Measurements from ENCODE around the gene CCSER1.
A peak's percentile ranks its signal among the peaks of the same experiment; 100 is the strongest.

The CCSER1 gene

GRCh38 chr4:90570615-90571014 lies 443.4 kb downstream of the CCSER1 start:
- H4K12ac ChIP-seq (ENCODE audit: low read depth, low read length) = no peak overlapping the region

GRCh38 chr4:90572996-90573395 lies 445.8 kb downstream of the CCSER1 start:
- no peaks in the 10 kb centered on the region for H3K27me3 ChIP-seq (ENCODE audit: insufficient read depth, low read length)
- H2BK120ac ChIP-seq (ENCODE audit: insufficient read depth, low read length, poor library complexity) = no peak overlapping the region
- no peak overlapping the region for H2AFZ ChIP-seq (ENCODE audit: insufficient read depth, low read length, poor library complexity)
- H4K12ac ChIP-seq (ENCODE audit: low read depth, low read length) = no peak overlapping the region
- no peak overlapping the region for H2BK5ac ChIP-seq (ENCODE audit: low read depth, low read length, poor library complexity)
- no peak overlapping the region for H3K9ac ChIP-seq (ENCODE audit: low read length)
- H3K4me3 ChIP-seq (ENCODE audit: low read depth, low read length) = no peak overlapping the region
- H3K4ac ChIP-seq (ENCODE audit: low read depth, low read length) = no peak overlapping the region
- H3K36me3 ChIP-seq (ENCODE audit: control insufficient read depth in 1 of 2, insufficient read depth in 2 of 2, low read length in 2 of 2) = no peaks in the 10 kb centered on the region
- no peak overlapping the region for H2BK12ac ChIP-seq (ENCODE audit: low read length)
- no peak overlapping the region for H3K23ac ChIP-seq (ENCODE audit: low read length)
- H3K27ac ChIP-seq (ENCODE audit: low read depth, low read length) = no peak overlapping the region
- no peaks in the 10 kb centered on the region for H3K4me1 ChIP-seq (ENCODE audit: control insufficient read depth in 1 of 2, insufficient read depth in 2 of 2, low read length in 2 of 2)
- no peak for DNase-seq
- H3K18ac ChIP-seq (ENCODE audit: low read length) = no peak overlapping the region
- no peak overlapping the region for H3K14ac ChIP-seq (ENCODE audit: low read length)
- no peak overlapping the region for H2AK5ac ChIP-seq (ENCODE audit: low read length)
- H3K9me3 ChIP-seq (ENCODE audit: insufficient read depth, low read depth, low read length) = no peaks in the 10 kb centered on the region
- WGBS (ENCODE audit: extremely low coverage, insufficient coverage, insufficient read length) = no CpG with 5 or more reads among the region's 2 CpGs
- H4K8ac ChIP-seq (ENCODE audit: low read depth, low read length) = no peak overlapping the region
- no peaks in the 10 kb centered on the region for H3K79me2 ChIP-seq (ENCODE audit: control insufficient read depth, insufficient read depth, low read length, poor library complexity)
- no peak overlapping the region for H4K91ac ChIP-seq (ENCODE audit: low read depth, low read length)
- no peaks in the 10 kb centered on the region for H3K79me1 ChIP-seq (ENCODE audit: low read length)
- H3K4me2 ChIP-seq (ENCODE audit: low read length) = no peak overlapping the region

More at GRCh38 chr4:90570615-90571014, 443.4 kb downstream of the CCSER1 start:
- no CpG with 5 or more reads among the region's 2 CpGs for WGBS (ENCODE audit: extremely low coverage, insufficient coverage, insufficient read length)
- Histone ChIP-seq H3K4me1 (ENCODE audit: control insufficient read depth in 1 of 2, insufficient read depth in 2 of 2, low read length in 2 of 2) (no peaks in the 10 kb centered on the region), H3K9me3 (ENCODE audit: insufficient read depth, low read depth, low read length) (no peaks in the 10 kb centered on the region), H2AK5ac (ENCODE audit: low read length) (no peak overlapping the region), H3K18ac (ENCODE audit: low read length) (no peak overlapping the region), H2BK12ac (ENCODE audit: low read length) (no peak overlapping the region), H2AFZ (ENCODE audit: insufficient read depth, low read length, poor library complexity) (no peak overlapping the region), H4K8ac (ENCODE audit: low read depth, low read length) (no peak overlapping the region), H3K79me2 (ENCODE audit: control insufficient read depth, insufficient read depth, low read length, poor library complexity) (no peaks in the 10 kb centered on the region), H4K91ac (ENCODE audit: low read depth, low read length) (no peak overlapping the region), H3K79me1 (ENCODE audit: low read length) (no peaks in the 10 kb centered on the region), H3K27me3 (ENCODE audit: insufficient read depth, low read length) (no peaks in the 10 kb centered on the region), H3K4me3 (ENCODE audit: low read depth, low read length) (no peak overlapping the region), H3K14ac (ENCODE audit: low read length) (no peak overlapping the region), H3K9ac (ENCODE audit: low read length) (no peak overlapping the region), H3K27ac (ENCODE audit: low read depth, low read length) (no peak overlapping the region), H3K4me2 (ENCODE audit: low read length) (no peak overlapping the region), H2BK5ac (ENCODE audit: low read depth, low read length, poor library complexity) (no peak overlapping the region), H2BK120ac (ENCODE audit: insufficient read depth, low read length, poor library complexity) (no peak overlapping the region), H3K23ac (ENCODE audit: low read length) (no peak overlapping the region), H3K36me3 (ENCODE audit: control insufficient read depth in 1 of 2, insufficient read depth in 2 of 2, low read length in 2 of 2) (no peaks in the 10 kb centered on the region), H3K4ac (ENCODE audit: low read depth, low read length) (no peak overlapping the region)
- DNase-seq = no peak

- no peaks in the 10 kb centered on the region for H3K4me1 ChIP-seq (ENCODE audit: control insufficient read depth in 1 of 2, insufficient read depth in 2 of 2, low read length in 2 of 2)
- H2BK120ac ChIP-seq (ENCODE audit: insufficient read depth, low read length, poor library complexity) = no peak overlapping the region
- H3K23ac ChIP-seq (ENCODE audit: low read length) = no peak overlapping the region
- no peaks in the 10 kb centered on the region for H3K9me3 ChIP-seq (ENCODE audit: insufficient read depth, low read depth, low read length)
- WGBS (ENCODE audit: extremely low coverage, insufficient coverage, insufficient read length) = no CpG with 5 or more reads among the region's 1 CpG
- no peak overlapping the region for H3K4ac ChIP-seq (ENCODE audit: low read depth, low read length)
- no peaks in the 10 kb centered on the region for H3K79me2 ChIP-seq (ENCODE audit: control insufficient read depth, insufficient read depth, low read length, poor library complexity)
- H2BK5ac ChIP-seq (ENCODE audit: low read depth, low read length, poor library complexity) = no peak overlapping the region
- no peak overlapping the region for H2AK5ac ChIP-seq (ENCODE audit: low read length)
- H3K14ac ChIP-seq (ENCODE audit: low read length) = no peak overlapping the region
- no peak overlapping the region for H2BK12ac ChIP-seq (ENCODE audit: low read length)
- H3K27me3 ChIP-seq (ENCODE audit: insufficient read depth, low read length) = no peaks in the 10 kb centered on the region
- H3K4me3 ChIP-seq (ENCODE audit: low read depth, low read length) = no peak overlapping the region
- no peak overlapping the region for H3K4me2 ChIP-seq (ENCODE audit: low read length)
- H4K91ac ChIP-seq (ENCODE audit: low read depth, low read length) = no peak overlapping the region
- no peak overlapping the region for H4K8ac ChIP-seq (ENCODE audit: low read depth, low read length)
- H2AFZ ChIP-seq (ENCODE audit: insufficient read depth, low read length, poor library complexity) = no peak overlapping the region
- peak in 1 of 2 donors; percentile 65 for DNase-seq
- no peaks in the 10 kb centered on the region for H3K36me3 ChIP-seq (ENCODE audit: control insufficient read depth in 1 of 2, insufficient read depth in 2 of 2, low read length in 2 of 2)
- no peak overlapping the region for H3K18ac ChIP-seq (ENCODE audit: low read length)
- no peak overlapping the region for H3K9ac ChIP-seq (ENCODE audit: low read length)
- H4K12ac ChIP-seq (ENCODE audit: low read depth, low read length) = no peak overlapping the region
- H3K79me1 ChIP-seq (ENCODE audit: low read length) = no peaks in the 10 kb centered on the region
- H3K27ac ChIP-seq (ENCODE audit: low read depth, low read length) = no peak overlapping the region
Observed at GRCh38 chr4:90575371-90575770, 448.2 kb downstream of the CCSER1 start.

GRCh38 chr4:90580326-90580725 lies 453.1 kb downstream of the CCSER1 start:
- no peak overlapping the region for H2BK5ac ChIP-seq (ENCODE audit: low read depth, low read length, poor library complexity)
- no peak overlapping the region for H2BK12ac ChIP-seq (ENCODE audit: low read length)
- H4K91ac ChIP-seq (ENCODE audit: low read depth, low read length) = no peak overlapping the region
- no peaks in the 10 kb centered on the region for H3K79me2 ChIP-seq (ENCODE audit: control insufficient read depth, insufficient read depth, low read length, poor library complexity)
- no peak overlapping the region for H2AFZ ChIP-seq (ENCODE audit: insufficient read depth, low read length, poor library complexity)
- DNase-seq = no peak
- H2AK5ac ChIP-seq (ENCODE audit: low read length) = no peak overlapping the region
- no peak overlapping the region for H3K18ac ChIP-seq (ENCODE audit: low read length)
- no peak overlapping the region for H3K14ac ChIP-seq (ENCODE audit: low read length)
- WGBS (ENCODE audit: extremely low coverage, insufficient coverage, insufficient read length) = no CpG with 5 or more reads among the region's 1 CpG
- no peaks in the 10 kb centered on the region for H3K79me1 ChIP-seq (ENCODE audit: low read length)
- no peaks in the 10 kb centered on the region for H3K36me3 ChIP-seq (ENCODE audit: control insufficient read depth in 1 of 2, insufficient read depth in 2 of 2, low read length in 2 of 2)
- no peaks in the 10 kb centered on the region for H3K9me3 ChIP-seq (ENCODE audit: insufficient read depth, low read depth, low read length)
- no peak overlapping the region for H3K4ac ChIP-seq (ENCODE audit: low read depth, low read length)
- H4K8ac ChIP-seq (ENCODE audit: low read depth, low read length) = no peak overlapping the region
- no peak overlapping the region for H4K12ac ChIP-seq (ENCODE audit: low read depth, low read length)
- H3K4me3 ChIP-seq (ENCODE audit: low read depth, low read length) = no peak overlapping the region
- H3K27ac ChIP-seq (ENCODE audit: low read depth, low read length) = no peak overlapping the region
- H2BK120ac ChIP-seq (ENCODE audit: insufficient read depth, low read length, poor library complexity) = no peak overlapping the region
- H3K4me2 ChIP-seq (ENCODE audit: low read length) = no peak overlapping the region
- no peak overlapping the region for H3K23ac ChIP-seq (ENCODE audit: low read length)
- H3K27me3 ChIP-seq (ENCODE audit: insufficient read depth, low read length) = no peaks in the 10 kb centered on the region
- no peak overlapping the region for H3K9ac ChIP-seq (ENCODE audit: low read length)
- H3K4me1 ChIP-seq (ENCODE audit: control insufficient read depth in 1 of 2, insufficient read depth in 2 of 2, low read length in 2 of 2) = no peaks in the 10 kb centered on the region

Data from trophoblast cell (in vitro differentiated cells and primary cell).